Smooth muscle cell (in vitro differentiated cells): Measurements from ENCODE around the gene BHLHE23. TPM values are rescaled to one million over a fixed set of nuclear protein-coding genes. Genes with fewer than 3 reads are reported as not detected.

ENCODE experiments used
- DNase-seq: peaks from one replicate; lab custom pipeline; 2025; ENCODE audit not compliant: unreplicated experiment; lab: John Stamatoyannopoulos, UW
- H2AFZ ChIP-seq: fragments of 200-600 bp; sonication (generic); 2 replicates; pipeline ENCODE4 v1.6.0; 2016; ENCODE audit warnings: antibody characterized with exemption, low read depth, mild to moderate bottlenecking
- H3F3A ChIP-seq: fragments of 200-600 bp; sonication (generic); 2 replicates; pipeline ENCODE4 v1.6.0; 2017; ENCODE audit warnings: antibody characterized with exemption, low read depth
- H3K27ac ChIP-seq: fragments of 200-600 bp; sonication (generic); 2 replicates; pipeline ENCODE4 v1.5.1; 2016; ENCODE audit warnings: low read depth, mild to moderate bottlenecking
- H3K27me3 ChIP-seq: fragments of 200-600 bp; sonication (generic); 2 replicates; pipeline ENCODE4 v1.6.1; 2016; ENCODE audit warnings: low read depth, mild to moderate bottlenecking
- H3K36me3 ChIP-seq: fragments of 200-600 bp; sonication (generic); 2 replicates; pipeline ENCODE4 v1.5.1; 2016; ENCODE audit warnings: low read depth
- H3K4me1 ChIP-seq: fragments of 200-600 bp; sonication (generic); 2 replicates; pipeline ENCODE4 v1.5.1; 2016; ENCODE audit warnings: low read depth
- H3K4me2 ChIP-seq: fragments of 200-600 bp; sonication (generic); 2 replicates; pipeline ENCODE4 v1.6.0; 2016; ENCODE audit warnings: mild to moderate bottlenecking
- H3K4me3 ChIP-seq: fragments of 200-600 bp; sonication (generic); 2 replicates; pipeline ENCODE4 v1.5.1; 2016; ENCODE audit warnings: mild to moderate bottlenecking
- H3K79me2 ChIP-seq: fragments of 200-600 bp; sonication (generic); 2 replicates; pipeline ENCODE4 v1.6.0; 2016; ENCODE audit warnings: low read depth, mild to moderate bottlenecking
- H3K9ac ChIP-seq: fragments of 200-600 bp; sonication (generic); 2 replicates; pipeline ENCODE4 v1.6.0; 2016; ENCODE audit warnings: low read depth
- H3K9me3 ChIP-seq: fragments of 200-600 bp; sonication (generic); replicated peaks from 2 replicates; pipeline ENCODE4 v1.5.1; 2016; ENCODE audit warnings: low read depth
- H4K20me1 ChIP-seq: fragments of 200-600 bp; sonication (generic); 2 replicates; pipeline ENCODE4 v1.6.0; 2016; ENCODE audit warnings: low read depth
- CTCF ChIP-seq: fragments of 200-600 bp; sonication (generic); IDR thresholded peaks from 2 replicates; pipeline ENCODE4 v1.5.1; 2017; ENCODE audit warnings: borderline replicate concordance, mild to moderate bottlenecking, antibody characterized with exemption; ENCODE audit not compliant: insufficient read depth, poor library complexity, severe bottlenecking
- WGBS: methylation state at CpG from one replicate; pipeline ENCODE4 v1.1.7; 2016; ENCODE audit warnings: low lambda C conversion rate; 5-methylcytosine and 5-hydroxymethylcytosine counted together
- polyA plus RNA-seq: library from polyadenylated mRNA; unstranded; fragments of >200 nt; fragmentation: Nextera tagmentation; extraction: Ambion mirVana; gene quantifications from 2 replicates; pipeline ENCODE4 v1.2.1, GENCODE V29; 2016
- total RNA-seq: library from RNA; depleted of rRNA; stranded (reverse); fragments of >200 nt; gene quantifications from 2 replicates; pipeline ENCODE4 v1.2.3, GENCODE V29; 2014

BHLHE23 gene
- total and polyA plus RNA-seq, 2 experiments from 2014 or later = not detected

DNA sequence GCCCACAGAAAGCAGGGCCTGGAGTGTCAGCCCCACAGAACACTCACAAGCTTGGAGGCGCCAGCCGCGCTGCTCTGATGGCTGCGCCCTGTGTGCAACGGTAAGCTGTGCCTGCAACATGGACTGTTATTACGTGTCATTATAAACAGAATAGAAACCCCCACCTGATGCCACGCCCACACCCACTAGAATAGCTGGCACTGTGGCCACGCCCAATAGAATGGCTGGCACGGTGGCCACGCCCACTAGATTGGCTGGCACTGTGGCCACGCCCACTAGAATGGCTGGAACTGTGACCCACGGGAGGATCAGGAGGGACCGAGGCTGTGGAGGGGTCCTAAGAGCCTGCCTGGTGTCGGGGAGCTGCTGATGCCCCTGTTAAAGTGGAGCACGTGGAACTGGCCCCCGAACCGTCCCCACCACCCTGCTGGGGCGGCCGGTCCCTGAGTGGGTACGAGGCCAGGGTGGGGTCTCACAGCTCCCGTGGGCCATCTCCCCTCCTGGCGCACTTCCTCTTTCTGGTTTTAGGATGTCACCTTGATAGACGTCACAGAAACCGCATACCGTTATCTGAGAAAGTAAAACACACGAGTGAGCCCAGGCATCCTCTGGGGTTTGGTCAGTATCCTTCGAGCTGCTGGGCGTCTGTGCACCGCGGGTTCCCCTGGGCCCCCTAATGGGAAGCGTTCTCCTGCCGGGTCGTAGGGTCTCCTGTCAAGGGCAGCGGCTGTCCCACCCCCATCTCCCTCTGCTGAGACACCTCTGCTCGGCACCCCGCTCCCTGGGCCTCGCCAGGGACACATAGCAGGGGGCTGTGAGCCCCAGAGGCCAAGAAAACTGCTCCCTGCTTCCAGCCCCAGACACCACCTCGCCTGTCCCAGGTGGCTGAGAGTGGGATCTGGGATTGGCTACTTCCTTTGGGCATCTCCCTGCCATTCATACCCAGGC, 28.9 kb downstream of the BHLHE23 start:
- WGBS = 90% methylated on average over 38 of the region's 38 CpGs

GRCh38 chr20:62976886-62977285, 29.9 kb downstream of the BHLHE23 start:
- no peak for TF ChIP-seq CTCF
- Histone ChIP-seq H3K27ac (no peak overlapping the region), H3K79me2 (no peaks in the 10 kb centered on the region), H3K27me3 (peaks cover 57% of the 10 kb centered on the region), H3K36me3 (no peaks in the 10 kb centered on the region), H3K9me3 (no peaks in the 10 kb centered on the region), H3K4me2 (no peak overlapping the region), H3K4me3 (no peak overlapping the region), H2AFZ (no peak overlapping the region), H3K4me1 (peaks cover 5% of the 10 kb centered on the region), H3K9ac (no peak overlapping the region), H4K20me1 (no peaks in the 10 kb centered on the region), H3F3A (no peaks in the 10 kb centered on the region)
- WGBS = 92% methylated on average over 16 of the region's 16 CpGs
- no peak for DNase-seq

More for the DNA sequence above, 28.9 kb downstream of the BHLHE23 start:
- no peak overlapping the region for H3K27ac ChIP-seq
- peaks cover 1% of the 10 kb centered on the region for H3K4me1 ChIP-seq
- peaks cover 51% of the 10 kb centered on the region for H3K27me3 ChIP-seq
- TF ChIP-seq CTCF = no peak
- no peaks in the 10 kb centered on the region for H4K20me1 ChIP-seq
- no peak overlapping the region for H3K4me2 ChIP-seq
- no peaks in the 10 kb centered on the region for H3K9me3 ChIP-seq
- H3F3A ChIP-seq = no peaks in the 10 kb centered on the region
- no peak for DNase-seq
- H2AFZ ChIP-seq = no peak overlapping the region
- H3K79me2 ChIP-seq = no peaks in the 10 kb centered on the region
- H3K36me3 ChIP-seq = no peaks in the 10 kb centered on the region
- H3K4me3 ChIP-seq = no peak overlapping the region
- no peak overlapping the region for H3K9ac ChIP-seq

DNA sequence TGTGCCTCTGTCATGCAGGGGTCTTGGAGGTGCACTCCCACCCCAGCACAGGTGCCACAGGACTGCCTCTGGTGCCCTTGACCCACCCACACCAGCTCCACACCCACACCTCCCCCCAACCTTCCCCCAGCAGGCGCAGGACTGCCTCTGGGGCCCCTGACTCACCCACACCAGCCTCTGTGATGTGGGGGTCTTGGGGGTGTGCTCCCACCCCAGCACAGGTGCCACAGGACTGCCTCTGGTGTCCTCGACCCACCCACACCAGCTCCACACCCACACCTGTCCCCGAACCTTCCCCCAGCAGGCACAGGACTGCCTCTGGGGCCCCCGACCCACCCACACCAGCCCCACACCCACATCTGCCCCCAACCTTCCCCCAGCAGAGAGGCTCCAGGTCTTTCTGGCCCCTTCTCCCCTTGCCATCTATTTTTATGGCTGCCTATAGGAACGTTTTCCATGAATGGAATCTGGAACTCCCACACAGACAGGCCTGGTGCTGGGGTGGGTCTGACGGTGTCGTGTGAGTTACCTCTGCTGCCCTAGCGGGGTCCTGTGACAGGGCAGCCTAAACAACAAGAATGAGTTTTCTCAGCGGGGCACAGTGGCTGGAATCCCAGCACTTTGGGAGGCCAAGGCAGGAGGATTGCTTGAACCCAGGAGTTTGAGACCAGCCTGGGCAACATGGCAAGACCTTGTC, 30.8 kb downstream of the BHLHE23 start:
- TF ChIP-seq CTCF = no peak
- 64% methylated on average over 6 of the region's 9 CpGs for WGBS
- no peaks in the 10 kb centered on the region for H3K79me2 ChIP-seq
- no peaks in the 10 kb centered on the region for H3F3A ChIP-seq
- no peak overlapping the region for H2AFZ ChIP-seq
- no peaks in the 10 kb centered on the region for H4K20me1 ChIP-seq
- H3K27ac ChIP-seq = no peak overlapping the region
- no peak overlapping the region for H3K4me2 ChIP-seq
- H3K4me1 ChIP-seq = peaks cover 5% of the 10 kb centered on the region
- H3K27me3 ChIP-seq = peaks cover 56% of the 10 kb centered on the region
- no peaks in the 10 kb centered on the region for H3K36me3 ChIP-seq
- no peak overlapping the region for H3K4me3 ChIP-seq
- no peak overlapping the region for H3K9ac ChIP-seq
- no peak for DNase-seq
- H3K9me3 ChIP-seq = no peaks in the 10 kb centered on the region
